C4-2B (cell line): ENCODE data around the gene IL4I1.

ENCODE experiments used
- CTCF ChIP-seq: fragments of 450-650 bp; conservative IDR thresholded peaks from 2 replicates; pipeline ENCODE4 v1.5.1; 2017; ENCODE audit warnings: mild to moderate bottlenecking
- ZFX ChIP-seq: fragments of 450-650 bp; IDR thresholded peaks from 2 replicates; pipeline ENCODE4 v1.6.1; 2017

GRCh38 chr19:49850487-49851342 is 46.0 kb downstream of the IL4I1 start, which contains the start of gene PTOV1:
- TF ChIP-seq ZFX (peak; percentile 92), CTCF (no peak)
